ENCODE results near the gene FADS2. TPM values are rescaled to one million over a fixed set of nuclear protein-coding genes. Genes with fewer than 3 reads are reported as not detected.

Gene FADS2
- total and polyA plus RNA-seq, 10 of the 15 experiments (the other 5 are each of a cell fraction or from before 2014, with no cell fraction given): 3.3 to 313 (median 149) TPM

DNA sequence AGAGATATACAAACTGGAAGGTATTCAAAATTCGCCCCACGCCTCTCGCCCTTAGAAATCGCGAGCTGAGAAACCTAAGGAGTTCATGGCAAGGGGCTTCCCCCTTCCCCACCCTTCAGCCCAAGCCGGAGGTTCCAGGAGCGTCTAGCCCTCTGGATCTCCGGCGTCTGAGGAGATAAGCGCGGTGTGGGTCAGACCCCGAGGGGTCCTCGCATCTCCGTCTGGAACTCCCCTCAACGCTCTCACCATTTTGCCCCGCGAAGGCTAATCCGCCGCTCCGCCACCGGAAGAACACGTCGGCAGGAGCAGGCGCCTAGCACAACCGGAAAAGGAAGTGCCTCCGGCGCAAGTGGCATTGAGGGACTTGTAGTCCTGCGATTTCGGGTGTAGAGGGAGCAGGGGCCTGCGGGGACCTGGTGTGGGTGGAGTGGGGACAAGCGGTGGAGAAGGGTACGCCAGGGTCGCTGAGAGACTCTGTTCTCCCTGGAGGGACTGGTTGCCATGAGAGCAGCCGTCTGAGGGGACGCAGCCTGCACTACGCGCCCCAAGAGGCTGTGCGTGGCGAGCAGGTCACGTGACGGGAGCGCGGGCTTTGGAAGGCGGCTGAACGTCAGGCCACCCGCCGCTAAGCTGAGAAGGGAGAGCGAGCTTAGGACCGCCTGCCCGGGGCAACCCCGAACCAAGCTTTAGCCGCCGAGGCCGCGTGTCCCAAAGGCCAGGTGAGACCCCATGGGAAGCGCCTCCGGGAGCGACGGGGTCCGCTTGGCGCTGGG, 35.6 kb upstream of the FADS2 start, which contains the start of the genes FEN1 and TMEM258 (continued):
- TF ChIP-seq, protein P1, sequence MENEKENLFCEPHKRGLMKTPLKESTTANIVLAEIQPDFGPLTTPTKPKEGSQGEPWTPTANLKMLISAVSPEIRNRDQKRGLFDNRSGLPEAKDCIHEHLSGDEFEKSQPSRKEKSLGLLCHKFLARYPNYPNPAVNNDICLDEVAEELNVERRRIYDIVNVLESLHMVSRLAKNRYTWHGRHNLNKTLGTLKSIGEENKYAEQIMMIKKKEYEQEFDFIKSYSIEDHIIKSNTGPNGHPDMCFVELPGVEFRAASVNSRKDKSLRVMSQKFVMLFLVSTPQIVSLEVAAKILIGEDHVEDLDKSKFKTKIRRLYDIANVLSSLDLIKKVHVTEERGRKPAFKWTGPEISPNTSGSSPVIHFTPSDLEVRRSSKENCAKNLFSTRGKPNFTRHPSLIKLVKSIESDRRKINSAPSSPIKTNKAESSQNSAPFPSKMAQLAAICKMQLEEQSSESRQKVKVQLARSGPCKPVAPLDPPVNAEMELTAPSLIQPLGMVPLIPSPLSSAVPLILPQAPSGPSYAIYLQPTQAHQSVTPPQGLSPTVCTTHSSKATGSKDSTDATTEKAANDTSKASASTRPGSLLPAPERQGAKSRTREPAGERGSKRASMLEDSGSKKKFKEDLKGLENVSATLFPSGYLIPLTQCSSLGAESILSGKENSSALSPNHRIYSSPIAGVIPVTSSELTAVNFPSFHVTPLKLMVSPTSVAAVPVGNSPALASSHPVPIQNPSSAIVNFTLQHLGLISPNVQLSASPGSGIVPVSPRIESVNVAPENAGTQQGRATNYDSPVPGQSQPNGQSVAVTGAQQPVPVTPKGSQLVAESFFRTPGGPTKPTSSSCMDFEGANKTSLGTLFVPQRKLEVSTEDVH (IDR thresholded peaks at IDR 0.05; ENCODE audit: low read depth, partially characterized antibody): peak; percentile 99
- TF ChIP-seq SIN3A (IDR thresholded peaks at IDR 0.05; ENCODE audit: low read depth, low read length): peak; percentile 96

GRCh38 chr11:61793083-61793828, 34.8 kb upstream of the FADS2 start:
- POLR2A ChIA-PET: interaction anchor here (0.8 to 6.7 kb wide), 11 partner anchors 8 to 294 kb away, joined by 3 to 60 read pairs (median 5); partner anchors contain the start of genes FADS1 and MYRF
- H3K27ac ChIP-seq (ENCODE audit: control insufficient read depth, insufficient read depth): peak overlapping the region; percentile 100
- peak overlapping the region; percentile 66 for H3K4me2 ChIP-seq (ENCODE audit: control insufficient read depth, insufficient read depth)
- TF ChIP-seq ELK1 (IDR thresholded peaks at IDR 0.05; ENCODE audit: low read depth, low read length): no peak
- TF ChIP-seq RAD21 (IDR thresholded peaks at IDR 0.05; ENCODE audit: insufficient read depth, low read depth, low read length): no peak
- no peak for TF ChIP-seq ZNF217 (IDR thresholded peaks at IDR 0.05)
- peak; percentile 2; the same call in 1 of the 2 replicates for TF ChIP-seq TBL1XR1 (IDR thresholded peaks at IDR 0.05; ENCODE audit: low read depth, low read length)
- TF ChIP-seq SMC3 (IDR thresholded peaks at IDR 0.05; ENCODE audit: borderline replicate concordance, low read length): 0 out of 2 replicates have a peak, but pooled peaks have one; percentile 11
- TF ChIP-seq WRNIP1 (IDR thresholded peaks at IDR 0.05; ENCODE audit: borderline replicate concordance, low read depth, low read length): 0 out of 2 replicates have a peak, but pooled peaks have one; percentile 45
- ATAC-seq (peak; percentile 39), FAIRE-seq (no peak), DNase-seq (ENCODE audit: low read depth, low spot score) (no peak)
- peak overlapping the region; percentile 100 for H3K9ac ChIP-seq (ENCODE audit: control insufficient read depth, insufficient read depth, low read length)
- peaks cover 79% of the 10 kb centered on the region for H3K79me2 ChIP-seq (ENCODE audit: control insufficient read depth, insufficient read depth, low read length)
- no peaks in the 10 kb centered on the region for H4K20me1 ChIP-seq (ENCODE audit: control insufficient read depth, insufficient read depth)
- SMC1A ChIA-PET (ENCODE audit: uncharacterized antibody, unreplicated experiment): interaction anchor here (1.1 to 8.3 kb wide), 9 partner anchors 37 to 315 kb away, joined by 3 to 91 read pairs (median 4); partner anchors contain the start of gene FADS3
- peak overlapping the region; percentile 99 for H2AFZ ChIP-seq (ENCODE audit: control insufficient read depth, low read depth, low read length)
- intact Hi-C loops (cut with micrococcal nuclease; ENCODE audit: unreplicated experiment): loop anchor here (2.0 kb wide), 1 partner anchor 42 kb away; no protein-coding TSS in a partner anchor
- RAD21 ChIA-PET (ENCODE audit: unreplicated experiment): interaction anchor here (1.1 to 6.2 kb wide), 9 partner anchors 8 to 315 kb away, joined by 3 to 96 read pairs (median 4); partner anchors contain the start of gene BEST1
- under 1% methylated on average over 29 of the region's 29 CpGs for WGBS (ENCODE audit: insufficient coverage, insufficient replicate concordance, low lambda C conversion rate, missing lambda C conversion rate)
- in situ Hi-C loops (cut with MboI): no loop called here
- TSS peak; percentile 73 for BruUV-seq (replicated peaks)
- peak overlapping the region; percentile 98 for H3K4me3 ChIP-seq
- H3K27me3 ChIP-seq (replicated peaks in 1 of 2; ENCODE audit: control insufficient read depth in 2 of 2, insufficient read depth in 2 of 2, low read length in 1 of 2): no peaks in the 10 kb centered on the region
- peaks cover 15 to 17% of the 10 kb centered on the region in 2 experiments; a peak in 3 of 4 replicates for H3K36me3 ChIP-seq (ENCODE audit: control insufficient read depth in 2 of 2, insufficient read depth in 2 of 2, low read length in 1 of 2)
- CTCF ChIA-PET: interaction anchor here (0.6 to 12.7 kb wide), 14 partner anchors 17 to 315 kb away, joined by 3 to 200 read pairs (median 5); partner anchors contain the start of gene BEST1
- H3K9me3 ChIP-seq (replicated peaks; ENCODE audit: control insufficient read depth, insufficient read depth, low read length): no peaks in the 10 kb centered on the region
- H3K4me1 ChIP-seq (ENCODE audit: control insufficient read depth, insufficient read depth, low read length): no peaks in the 10 kb centered on the region; the same call in 1 of the 2 replicates

Measured in GM12878 (cell line).